Bone marrow (tissue), 2 donors: ENCODE data around the gene ANKRD11.

Experiments used
- DNase-seq, 2 donors: peaks; one replicate each; lab custom pipeline; 2025; lab: John Stamatoyannopoulos, UW

ANKRD11 gene

GRCh38 chr16:89381788-89382187 is 108.6 kb downstream of the ANKRD11 start:
- no peak for DNase-seq

DNA sequence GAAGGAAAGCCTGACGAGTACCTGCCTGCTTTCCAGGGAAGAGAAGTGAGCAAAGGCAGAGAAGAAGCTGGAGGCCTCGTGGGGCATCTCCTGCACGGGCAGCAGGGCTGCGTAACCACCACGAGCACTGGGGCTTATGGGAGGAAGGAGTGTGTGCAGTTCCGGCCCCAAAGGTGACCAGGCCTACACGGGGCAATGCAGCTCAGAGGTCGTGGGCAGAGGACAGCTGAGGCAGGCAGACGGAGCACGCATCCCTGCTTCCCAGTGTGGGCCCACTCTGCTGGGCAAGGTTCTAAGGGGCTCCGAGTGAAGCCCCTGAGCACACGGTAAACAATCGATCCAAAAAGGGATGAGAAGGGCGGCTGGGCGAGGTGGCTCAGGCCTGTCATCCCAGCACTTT is 109.7 kb downstream of the ANKRD11 start:
- DNase-seq = no peak

- DNase-seq = no peak
These were observed 111.2 kb downstream of the ANKRD11 start for GRCh38 chr16:89378947-89379771.

DNA sequence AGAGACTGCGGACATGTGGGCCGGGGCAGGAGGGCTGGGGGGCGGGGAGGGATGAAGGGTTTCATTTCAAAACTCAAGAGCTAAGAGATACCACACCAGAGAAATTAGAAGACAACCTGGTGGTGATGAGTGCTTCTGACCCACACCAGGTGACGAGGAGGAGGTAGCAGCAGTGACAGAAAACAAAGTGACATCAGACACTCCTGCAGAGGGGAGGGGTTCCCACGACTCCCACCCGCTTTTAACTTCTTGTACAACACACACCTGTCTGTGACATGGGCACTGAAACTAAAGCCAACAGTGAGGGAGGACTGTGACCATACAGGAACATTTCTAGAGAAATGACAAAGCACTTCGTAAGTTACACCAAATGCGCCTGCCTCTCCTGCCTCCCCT is 112.9 kb downstream of the ANKRD11 start:
- DNase-seq = no peak

DNA sequence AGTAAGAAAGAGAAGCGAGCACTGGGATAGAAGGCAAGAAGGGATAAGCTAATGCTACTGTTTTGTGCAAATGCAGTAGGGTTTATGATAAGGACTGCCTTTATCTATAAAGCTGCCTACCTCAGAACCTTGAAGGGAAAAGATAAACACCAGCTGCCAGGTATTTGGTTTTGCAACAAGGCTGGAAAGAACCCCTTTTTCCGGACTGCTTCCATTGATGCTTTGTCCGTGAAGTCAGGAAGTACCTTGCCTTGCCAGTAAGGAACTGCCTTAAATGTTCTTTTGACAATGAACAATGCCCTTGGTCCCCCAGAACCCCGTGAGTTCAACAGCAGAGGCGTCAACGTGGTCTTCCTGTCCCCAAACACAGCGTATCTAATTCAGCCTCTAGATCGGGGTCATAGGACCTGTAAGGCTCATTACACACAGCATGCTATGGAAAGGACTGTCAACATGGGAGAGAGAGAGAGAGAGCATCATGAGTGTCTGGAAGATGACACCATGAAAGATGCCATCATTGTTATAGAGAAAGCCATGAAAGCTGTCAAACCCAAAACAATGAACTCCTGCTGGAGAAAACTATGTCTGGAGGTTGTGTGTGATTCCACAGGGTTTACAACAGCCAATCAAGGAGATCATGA is 113.4 kb downstream of the ANKRD11 start:
- DNase-seq = no peak

GRCh38 chr16:89375686-89376085 is 114.7 kb downstream of the ANKRD11 start:
- no peak for DNase-seq

GRCh38 chr16:89375021-89375420 is 115.3 kb downstream of the ANKRD11 start:
- no peak for DNase-seq

DNA sequence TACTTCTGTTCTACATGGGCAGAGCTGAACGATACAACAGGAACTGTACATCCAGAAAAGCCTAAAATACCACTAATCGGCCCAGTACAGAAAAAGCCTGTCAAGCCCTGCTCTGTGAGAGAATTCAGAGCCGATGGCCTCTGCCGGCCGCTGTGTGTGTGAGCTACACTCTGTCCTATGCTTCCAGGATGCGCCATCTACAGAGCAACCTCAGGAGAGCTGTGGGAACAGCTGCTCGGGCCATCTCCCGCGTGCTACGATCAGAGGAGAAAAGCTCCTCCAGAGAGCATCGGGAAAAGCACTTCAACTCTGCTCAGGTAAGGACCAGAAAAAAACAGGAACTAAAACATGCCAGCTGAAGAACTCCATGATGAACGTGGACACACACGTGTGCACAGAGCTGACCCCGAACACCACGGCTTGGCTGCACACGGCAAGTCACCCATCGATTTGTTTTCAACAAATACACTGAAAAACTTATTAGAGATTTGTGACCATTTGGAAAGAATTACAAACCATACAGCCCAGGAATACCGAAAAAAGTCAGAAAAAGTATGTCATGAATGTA is 115.9 kb downstream of the ANKRD11 start:
- DNase-seq = no peak

DNA sequence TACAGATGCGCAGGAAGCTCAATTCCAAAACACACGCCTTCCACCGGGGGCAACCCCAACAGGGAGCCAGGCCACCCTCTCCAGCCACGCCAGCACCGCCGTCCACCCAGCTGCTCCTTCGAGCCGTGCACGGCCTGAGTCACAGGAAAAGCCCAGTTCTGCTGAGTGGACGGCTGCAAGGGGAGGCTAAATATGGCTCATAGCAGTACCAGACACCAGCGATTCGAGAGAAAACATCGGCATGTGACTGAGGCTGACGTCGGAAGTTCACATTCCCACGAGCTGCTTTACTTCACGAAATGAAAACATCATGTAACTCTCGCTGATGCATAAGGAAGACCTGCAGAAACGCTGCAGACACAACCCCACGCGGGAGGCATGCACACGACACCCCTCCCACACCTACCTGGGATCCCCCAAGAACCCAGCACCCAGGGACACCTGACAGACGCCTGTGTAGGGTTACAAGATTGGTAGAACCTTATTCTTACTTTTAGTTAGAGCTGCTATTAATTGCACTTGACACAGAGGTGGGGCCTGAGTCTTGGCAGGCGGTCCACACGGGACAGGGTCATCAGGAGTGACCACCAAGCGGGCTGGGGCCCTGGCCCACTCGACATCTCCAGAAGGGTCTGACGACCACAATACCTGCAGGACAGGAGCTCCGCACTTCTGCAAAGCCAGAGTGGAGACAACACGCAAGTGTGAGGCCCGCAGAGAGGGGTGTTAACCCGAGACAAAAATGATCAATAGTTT is 116.8 kb downstream of the ANKRD11 start:
- no peak for DNase-seq

DNA sequence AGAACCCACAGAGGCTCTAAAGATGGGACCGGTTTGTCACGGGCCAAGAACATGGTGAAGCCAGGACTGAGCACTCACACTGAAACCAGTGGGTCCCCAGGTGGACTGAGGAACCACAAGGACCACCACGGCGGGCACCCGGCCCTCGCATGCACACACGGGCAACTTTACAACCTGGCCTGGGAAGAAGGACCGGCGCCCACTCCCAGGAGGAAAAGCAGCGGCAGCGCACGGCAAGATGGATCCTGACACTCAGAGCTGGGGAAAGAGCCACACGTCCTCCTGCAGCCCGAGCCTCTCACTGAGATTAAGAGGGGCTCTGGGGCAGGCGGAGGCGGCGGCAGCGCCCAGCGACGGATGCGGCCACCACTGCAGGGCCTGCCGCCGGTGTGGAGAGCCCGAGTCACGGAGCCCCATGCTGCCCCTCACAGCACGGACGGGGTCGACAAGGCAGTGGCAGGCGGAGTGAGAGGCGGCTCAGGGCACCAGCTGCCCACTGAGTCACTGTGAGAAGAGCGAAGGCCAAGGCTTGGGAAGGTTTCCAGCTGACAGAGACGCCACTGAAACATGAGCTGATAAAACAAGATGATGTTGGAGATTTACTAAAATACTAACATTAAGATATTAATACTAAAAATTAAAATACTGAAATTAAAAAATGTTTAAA is 118.3 kb downstream of the ANKRD11 start:
- DNase-seq = no peak

GRCh38 chr16:89371386-89371785 is 119.0 kb downstream of the ANKRD11 start:
- DNase-seq = no peak

DNA sequence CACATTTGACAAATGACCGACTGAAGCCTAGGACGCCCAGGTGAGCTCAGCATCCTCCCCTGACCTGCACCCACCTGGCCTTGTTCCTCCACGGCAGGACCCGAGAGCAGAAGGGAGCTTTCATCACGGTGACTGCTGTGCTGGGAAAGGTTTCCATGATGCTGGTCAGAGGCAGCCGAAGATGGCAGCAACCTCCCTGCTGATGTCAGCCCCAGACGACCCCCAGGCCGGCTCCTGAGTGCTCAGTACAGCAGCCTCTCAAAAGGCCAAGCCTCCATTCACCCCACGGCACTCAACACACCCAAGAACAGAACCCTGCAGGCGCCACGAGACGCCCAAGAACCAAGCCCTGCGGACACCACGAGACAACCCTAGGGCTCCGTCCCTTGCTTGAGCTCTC is 119.8 kb downstream of the ANKRD11 start:
- DNase-seq = no peak

GRCh38 chr16:89370081-89370511 is 120.3 kb downstream of the ANKRD11 start:
- no peak for DNase-seq

DNA sequence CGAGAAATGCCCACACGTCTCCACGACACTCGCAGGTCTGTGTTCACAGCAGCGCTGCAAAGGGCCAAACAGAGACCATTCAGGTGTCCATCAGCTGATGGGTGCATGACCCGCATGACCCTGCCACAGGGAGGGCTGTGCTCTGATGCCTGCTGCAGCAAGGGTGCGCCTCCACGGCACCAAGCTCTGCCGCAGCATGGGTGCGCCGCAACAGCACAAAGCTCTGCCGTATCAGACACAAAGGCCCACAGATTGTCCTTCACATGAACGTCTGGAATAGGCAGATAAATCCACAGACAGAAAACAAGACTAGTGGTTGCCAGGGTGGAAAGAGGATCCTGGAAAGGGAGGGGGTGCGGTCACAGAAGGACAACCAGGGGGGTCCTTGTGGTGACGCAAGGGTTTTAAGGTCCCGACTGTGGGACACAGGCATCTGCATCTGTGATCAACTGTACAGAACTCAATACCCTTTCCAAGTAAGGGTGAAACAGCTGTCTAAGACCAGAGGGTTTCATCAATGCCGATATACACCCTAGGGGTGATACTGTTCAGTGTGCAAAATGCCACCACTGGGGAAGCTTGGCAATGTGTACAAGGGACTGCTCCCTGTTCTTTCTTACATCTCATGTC is 121.0 kb downstream of the ANKRD11 start:
- DNase-seq = no peak

DNA sequence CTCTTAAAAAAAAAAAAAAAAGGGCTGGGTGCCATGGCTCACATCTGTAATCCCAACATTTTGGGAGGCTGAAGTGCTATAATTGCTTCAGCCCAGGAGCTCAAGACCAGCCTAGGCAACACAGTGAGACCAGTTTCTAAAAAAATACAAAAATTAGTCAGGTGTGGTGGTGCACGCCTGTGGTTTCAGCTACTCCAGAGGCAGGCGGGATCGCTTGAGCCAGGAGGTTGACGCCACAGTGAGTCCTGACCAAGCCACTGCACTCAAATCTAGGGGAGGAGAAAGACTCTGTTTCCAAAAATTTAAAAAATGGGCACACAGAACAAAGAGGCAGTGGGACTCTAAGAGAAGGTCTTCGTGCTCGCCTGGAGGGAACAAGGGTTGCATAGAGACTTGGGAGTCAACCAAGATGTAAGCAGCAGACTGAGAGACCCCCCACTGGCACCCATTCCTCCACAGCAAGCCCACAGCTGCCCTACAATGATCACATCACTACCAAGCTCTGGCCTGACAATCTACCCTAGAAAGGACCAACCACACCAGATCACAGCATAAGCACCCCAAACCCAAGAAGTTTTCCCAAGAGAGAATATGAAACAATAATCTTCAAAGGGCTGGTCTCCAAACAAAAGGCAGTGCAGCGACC is 121.6 kb downstream of the ANKRD11 start:
- no peak for DNase-seq

- DNase-seq = no peak
These were observed 122.8 kb downstream of the ANKRD11 start for GRCh38 chr16:89367538-89367915.

DNA sequence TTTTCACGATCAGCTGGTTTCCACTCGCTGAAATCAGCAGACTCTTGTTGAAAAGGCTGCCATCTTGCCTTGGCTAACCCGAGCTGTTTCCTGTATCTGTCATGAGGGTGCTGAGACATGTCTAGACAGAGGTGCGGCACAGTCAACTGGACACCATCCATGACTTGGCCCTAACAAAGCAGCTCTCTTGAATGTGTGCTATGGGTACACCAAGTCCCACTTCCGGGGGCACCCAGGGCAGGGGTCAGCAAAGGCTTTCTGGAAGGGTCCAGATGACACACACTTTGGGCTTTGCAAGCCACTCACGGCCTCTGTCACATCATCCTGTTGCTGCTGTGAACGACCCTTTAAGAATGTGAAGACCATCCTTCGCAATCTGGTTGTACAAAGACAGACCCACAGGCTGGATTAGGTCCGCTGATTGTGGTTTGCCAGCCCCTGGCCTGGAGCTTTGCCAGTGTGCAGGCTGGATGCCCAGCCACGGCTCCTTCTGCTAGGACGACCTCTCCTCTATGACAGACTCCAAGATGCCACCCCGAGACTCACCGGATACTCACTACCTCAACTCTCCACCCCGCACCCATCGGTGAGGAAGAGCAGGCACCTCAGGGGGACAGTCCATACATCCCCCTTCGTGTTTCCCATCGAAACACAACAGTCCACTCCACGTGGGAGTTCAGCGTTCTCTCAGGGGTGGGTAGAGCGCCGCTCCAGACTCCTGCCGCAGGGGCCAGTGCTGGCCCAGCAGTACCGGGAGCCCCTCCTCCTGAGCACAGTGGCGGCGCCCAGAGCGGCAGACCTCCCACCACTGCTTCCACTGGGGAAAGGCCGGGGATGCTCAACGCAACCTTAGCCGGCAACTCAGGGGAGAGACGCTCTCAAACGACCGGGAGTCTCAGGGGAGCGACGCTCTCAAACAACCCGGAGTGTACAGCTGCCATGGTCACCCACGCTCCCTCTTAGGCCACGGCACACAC is 123.5 kb downstream of the ANKRD11 start:
- no peak for DNase-seq

DNA sequence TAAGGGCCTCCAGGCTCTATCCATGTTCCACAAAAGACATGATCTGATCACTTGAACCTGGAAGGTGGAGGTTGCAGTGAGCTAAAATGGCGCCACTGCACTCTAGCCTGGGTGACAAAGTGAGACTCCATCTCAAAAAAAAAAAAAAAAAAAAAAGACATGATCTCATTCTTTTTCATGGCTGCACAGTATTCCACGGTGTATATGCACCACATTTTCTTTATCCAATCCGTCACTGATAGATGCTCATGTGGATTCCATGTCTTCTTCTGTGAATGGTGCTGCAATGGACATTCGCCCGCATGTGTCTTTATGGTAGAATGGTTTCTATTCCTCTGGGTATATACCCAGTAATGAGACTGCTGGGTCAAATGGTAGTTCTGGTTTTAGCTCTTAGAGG is 124.4 kb downstream of the ANKRD11 start:
- no peak for DNase-seq

- no peak for DNase-seq
These were observed 125.3 kb downstream of the ANKRD11 start for GRCh38 chr16:89365044-89365467.

DNA sequence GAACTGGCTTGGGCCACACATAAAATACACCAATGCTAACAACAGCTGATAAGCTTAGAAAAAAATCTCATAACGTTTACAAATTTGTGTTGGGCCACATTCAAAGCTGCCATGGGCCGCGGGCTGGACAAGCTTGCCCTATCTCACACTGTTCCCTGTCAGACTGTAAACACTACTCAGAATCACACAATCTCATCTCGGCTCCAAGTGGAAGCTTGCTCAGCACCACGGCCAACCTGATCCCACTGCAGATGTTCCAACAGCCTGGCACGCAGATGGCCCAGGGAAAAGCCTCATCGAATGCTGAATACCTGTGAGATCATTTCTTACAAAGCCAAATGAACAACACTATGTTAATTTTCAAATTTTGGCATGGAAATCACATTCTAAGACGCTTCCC is 125.8 kb downstream of the ANKRD11 start:
- no peak for DNase-seq
